Suprapubic skin (tissue), 4 donors: Measurements from ENCODE around the gene COG3. TPM values are rescaled to one million over a fixed set of nuclear protein-coding genes. Genes with fewer than 3 reads are reported as not detected.

ENCODE experiments used
- DNase-seq, 2 donors: peaks; one replicate each; pipeline ENCODE4 v3.0.0-alpha.2; 2019; ENCODE audit warnings: low spot score in 2 of 2
- H3K27ac ChIP-seq: fragments of 200-600 bp; sonication (generic); one replicate; pipeline ENCODE4 v1.5.1; 2019
- H3K27me3 ChIP-seq: fragments of 200-600 bp; sonication (generic); one replicate; pipeline ENCODE4 v1.5.1; 2019
- H3K36me3 ChIP-seq: fragments of 200-600 bp; sonication (generic); one replicate; pipeline ENCODE4 v1.5.1; 2019
- H3K4me1 ChIP-seq: fragments of 200-600 bp; sonication (generic); one replicate; pipeline ENCODE4 v1.5.1; 2019
- H3K4me3 ChIP-seq: fragments of 200-600 bp; sonication (generic); one replicate; pipeline ENCODE4 v1.5.1; 2019; ENCODE audit warnings: mild to moderate bottlenecking
- H3K9me3 ChIP-seq: fragments of 200-600 bp; sonication (generic); one replicate; pipeline ENCODE4 v1.5.1; 2019
- CTCF ChIP-seq, 2 donors: fragments of 200-600 bp in 1 of 2; fragments of 450-650 bp in 1 of 2; sonication (generic) in 1 of 2; IDR thresholded peaks; one replicate each; pipeline ENCODE4 v1.5.1; 2016 to 2019; ENCODE audit warnings: antibody characterized with exemption in 2 of 2, mild to moderate bottlenecking in 1 of 2, moderate library complexity in 1 of 2
- EP300 ChIP-seq: sonication (generic); formaldehyde crosslinking; IDR thresholded peaks from one replicate; pipeline ENCODE4 v1.6.1; 2017; ENCODE audit warnings: antibody characterized with exemption
- POLR2A ChIP-seq, 2 donors: fragments of 450-650 bp; IDR thresholded peaks; one replicate each; pipeline ENCODE4 v1.6.1; 2017; ENCODE audit warnings: antibody characterized with exemption in 2 of 2, mild to moderate bottlenecking in 2 of 2, moderate library complexity in 2 of 2
- POLR2AphosphoS5 ChIP-seq, 3 donors: sonication (generic); formaldehyde crosslinking; IDR thresholded peaks; one replicate each; pipeline ENCODE4 v1.6.1; 2017; ENCODE audit warnings: antibody characterized with exemption in 3 of 3
- whole genome bisulfite sequencing: methylation state at CpG from one replicate; pipeline ENCODE4 v1.1.5; 2018; 5-methylcytosine and 5-hydroxymethylcytosine counted together
- total RNA-seq, 4 donors: library from RNA; depleted of rRNA; stranded (reverse); fragments of >200 nt; gene quantifications; one replicate each; pipeline ENCODE4 v1.1.0, GENCODE V29; 2016

The COG3 gene
- total RNA-seq, 4 donors from 2014 or later, result 23.8 to 70.5 (median 31.7) TPM

- Histone ChIP-seq H3K36me3 (no peaks in the 10 kb centered on the region), H3K27me3 (no peaks in the 10 kb centered on the region), H3K27ac (no peak overlapping the region), H3K4me1 (no peaks in the 10 kb centered on the region), H3K9me3 (no peaks in the 10 kb centered on the region), H3K4me3 (no peak overlapping the region)
- no peak for TF ChIP-seq EP300
- TF ChIP-seq POLR2A (IDR thresholded peaks at IDR 0.05), result no peak
- no peak for TF ChIP-seq CTCF (IDR thresholded peaks at IDR 0.05)
- TF ChIP-seq POLR2AphosphoS5 (IDR thresholded peaks at IDR 0.05), result no peak
- 85% methylated on average over 8 of the region's 8 CpGs for WGBS
- no peak for DNase-seq
Observed at GRCh38 chr13:45434556-45435371, 30.0 kb upstream of the COG3 start.

- Histone ChIP-seq H3K27me3 (no peaks in the 10 kb centered on the region), H3K9me3 (no peaks in the 10 kb centered on the region), H3K4me3 (no peak overlapping the region), H3K27ac (no peak overlapping the region), H3K4me1 (peaks cover 8% of the 10 kb centered on the region), H3K36me3 (no peaks in the 10 kb centered on the region)
- TF ChIP-seq CTCF (IDR thresholded peaks at IDR 0.05), result no peak
- no peak for TF ChIP-seq POLR2AphosphoS5 (IDR thresholded peaks at IDR 0.05)
- TF ChIP-seq POLR2A (IDR thresholded peaks at IDR 0.05), result no peak
- no peak for TF ChIP-seq EP300
- DNase-seq, result no peak
- WGBS, result 91% methylated on average over 9 of the region's 9 CpGs
Observed at GRCh38 chr13:45436332-45436731, 28.4 kb upstream of the COG3 start.

GRCh38 chr13:45436953-45437352 is 27.8 kb upstream of the COG3 start:
- H3K4me3 ChIP-seq, result no peak overlapping the region
- no peak overlapping the region for H3K27ac ChIP-seq
- no peaks in the 10 kb centered on the region for H3K27me3 ChIP-seq
- no peak for TF ChIP-seq EP300
- TF ChIP-seq POLR2AphosphoS5 (IDR thresholded peaks at IDR 0.05), result no peak
- no peak for TF ChIP-seq POLR2A (IDR thresholded peaks at IDR 0.05)
- no peak for TF ChIP-seq CTCF (IDR thresholded peaks at IDR 0.05)
- 89% methylated on average over 3 of the region's 4 CpGs for WGBS
- H3K4me1 ChIP-seq, result peaks cover 14% of the 10 kb centered on the region
- no peaks in the 10 kb centered on the region for H3K9me3 ChIP-seq
- no peak for DNase-seq
- H3K36me3 ChIP-seq, result no peaks in the 10 kb centered on the region

- H3K9me3 ChIP-seq, result no peaks in the 10 kb centered on the region
- TF ChIP-seq CTCF (IDR thresholded peaks at IDR 0.05), result no peak
- H3K27ac ChIP-seq, result no peak overlapping the region
- no peaks in the 10 kb centered on the region for H3K27me3 ChIP-seq
- WGBS, result 88% methylated on average over 4 of the region's 4 CpGs
- no peak overlapping the region for H3K4me3 ChIP-seq
- peaks cover 16% of the 10 kb centered on the region for H3K4me1 ChIP-seq
- H3K36me3 ChIP-seq, result no peaks in the 10 kb centered on the region
- no peak for DNase-seq
Observed at GRCh38 chr13:45437947-45438346, 26.8 kb upstream of the COG3 start.

- no peaks in the 10 kb centered on the region for H3K9me3 ChIP-seq
- TF ChIP-seq POLR2AphosphoS5 (IDR thresholded peaks at IDR 0.05) (no peak), EP300 (no peak), POLR2A (IDR thresholded peaks at IDR 0.05) (no peak), CTCF (IDR thresholded peaks at IDR 0.05) (no peak)
- H3K4me3 ChIP-seq, result no peak overlapping the region
- WGBS, result 76% methylated on average over 4 of the region's 4 CpGs
- H3K27ac ChIP-seq, result no peak overlapping the region
- DNase-seq, result no peak
- peaks cover 16% of the 10 kb centered on the region for H3K4me1 ChIP-seq
- H3K27me3 ChIP-seq, result no peaks in the 10 kb centered on the region
- no peaks in the 10 kb centered on the region for H3K36me3 ChIP-seq
Observed at GRCh38 chr13:45439008-45439407, 25.7 kb upstream of the COG3 start.
